Spleen (tissue), 7 donors: Measurements from ENCODE around the gene BCAR3.

Experiments used
- POLR2A ChIP-seq, 3 donors: fragments of 450-650 bp; IDR thresholded peaks; one replicate each; pipeline ENCODE4 v1.5.1; 2017; ENCODE audit warnings: antibody characterized with exemption in 3 of 3, mild to moderate bottlenecking in 1 of 3
- TF ChIP-seq, protein P1 (sequence below), 11 experiments: fragments of 200-600 bp in 7 of 11; fragments of 450-650 bp in 4 of 11; sonication (generic) in 4 of 11; IDR thresholded peaks in 8 of 11; conservative IDR thresholded peaks in 3 of 11; 1 replicate in 7 of 11; 2 replicates in 4 of 11; pipeline versions ENCODE4 v1.4.0 to v1.8.0; 2016 to 2021; ENCODE audit warnings: antibody characterized with exemption in 11 of 11, inconsistent platforms in 4 of 11, mild to moderate bottlenecking in 1 of 11
- donor health status: DM: no; HTN: no; CAD: no; lungs with moderate emphysema.
- donor health status: DM: no; HTN: no; CAD: no.
- donor health status: DM: no; HTN: no; CAD: no.

DNA sequence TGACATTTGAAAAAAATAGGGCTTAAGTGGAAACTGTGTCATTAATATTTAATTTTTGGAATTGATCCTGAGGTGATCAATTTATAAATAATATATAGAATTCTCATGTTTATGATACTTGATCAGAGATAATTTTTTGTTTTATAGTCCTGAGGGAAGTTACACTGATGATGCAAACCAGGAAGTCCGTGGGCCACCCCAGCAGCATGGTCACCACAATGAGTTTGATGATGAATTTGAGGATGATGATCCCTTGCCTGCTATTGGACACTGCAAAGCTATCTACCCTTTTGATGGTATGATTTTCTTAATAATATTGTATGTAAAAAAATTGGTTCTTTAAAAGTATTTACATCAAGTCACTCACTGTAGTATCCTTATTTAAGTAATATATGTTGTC, 132.5 kb downstream of the BCAR3 start:
- TF ChIP-seq, protein P1, sequence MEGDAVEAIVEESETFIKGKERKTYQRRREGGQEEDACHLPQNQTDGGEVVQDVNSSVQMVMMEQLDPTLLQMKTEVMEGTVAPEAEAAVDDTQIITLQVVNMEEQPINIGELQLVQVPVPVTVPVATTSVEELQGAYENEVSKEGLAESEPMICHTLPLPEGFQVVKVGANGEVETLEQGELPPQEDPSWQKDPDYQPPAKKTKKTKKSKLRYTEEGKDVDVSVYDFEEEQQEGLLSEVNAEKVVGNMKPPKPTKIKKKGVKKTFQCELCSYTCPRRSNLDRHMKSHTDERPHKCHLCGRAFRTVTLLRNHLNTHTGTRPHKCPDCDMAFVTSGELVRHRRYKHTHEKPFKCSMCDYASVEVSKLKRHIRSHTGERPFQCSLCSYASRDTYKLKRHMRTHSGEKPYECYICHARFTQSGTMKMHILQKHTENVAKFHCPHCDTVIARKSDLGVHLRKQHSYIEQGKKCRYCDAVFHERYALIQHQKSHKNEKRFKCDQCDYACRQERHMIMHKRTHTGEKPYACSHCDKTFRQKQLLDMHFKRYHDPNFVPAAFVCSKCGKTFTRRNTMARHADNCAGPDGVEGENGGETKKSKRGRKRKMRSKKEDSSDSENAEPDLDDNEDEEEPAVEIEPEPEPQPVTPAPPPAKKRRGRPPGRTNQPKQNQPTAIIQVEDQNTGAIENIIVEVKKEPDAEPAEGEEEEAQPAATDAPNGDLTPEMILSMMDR (IDR thresholded peaks at IDR 0.05 in 8 of 11, conservative IDR thresholded peaks at IDR 0.05 in 3 of 11): no peak
- TF ChIP-seq POLR2A (IDR thresholded peaks at IDR 0.05): no peak
